GM23248 (cell line): ENCODE measurements around the gene ANKRD9.

ENCODE experiments used
- EZH2 ChIP-seq: fragments of 200-600 bp; sonication (generic); IDR thresholded peaks from 2 replicates; pipeline ENCODE4 v1.6.1; 2018; ENCODE audit warnings: antibody characterized with exemption, mild to moderate bottlenecking; ENCODE audit not compliant: insufficient read depth, poor library complexity, severe bottlenecking
- EZH2phosphoT487 ChIP-seq: fragments of 200-600 bp; sonication (generic); IDR thresholded peaks from 2 replicates; pipeline ENCODE4 v1.6.1; 2018; ENCODE audit warnings: antibody characterized with exemption, moderate library complexity, mild to moderate bottlenecking, low read depth; ENCODE audit not compliant: insufficient read depth

GRCh38 chr14:102507081-102507856 lies 2.3 kb downstream of the ANKRD9 start:
- no peak for TF ChIP-seq EZH2phosphoT487
- no peak for TF ChIP-seq EZH2
